ENCODE measurements around the gene C16orf89.
"Not testable (repeated sequence)": the region's sequence is repeated elsewhere in the genome, so short reads cannot be mapped to it uniquely, and the experiment has no call there.

The C16orf89 gene

DNA sequence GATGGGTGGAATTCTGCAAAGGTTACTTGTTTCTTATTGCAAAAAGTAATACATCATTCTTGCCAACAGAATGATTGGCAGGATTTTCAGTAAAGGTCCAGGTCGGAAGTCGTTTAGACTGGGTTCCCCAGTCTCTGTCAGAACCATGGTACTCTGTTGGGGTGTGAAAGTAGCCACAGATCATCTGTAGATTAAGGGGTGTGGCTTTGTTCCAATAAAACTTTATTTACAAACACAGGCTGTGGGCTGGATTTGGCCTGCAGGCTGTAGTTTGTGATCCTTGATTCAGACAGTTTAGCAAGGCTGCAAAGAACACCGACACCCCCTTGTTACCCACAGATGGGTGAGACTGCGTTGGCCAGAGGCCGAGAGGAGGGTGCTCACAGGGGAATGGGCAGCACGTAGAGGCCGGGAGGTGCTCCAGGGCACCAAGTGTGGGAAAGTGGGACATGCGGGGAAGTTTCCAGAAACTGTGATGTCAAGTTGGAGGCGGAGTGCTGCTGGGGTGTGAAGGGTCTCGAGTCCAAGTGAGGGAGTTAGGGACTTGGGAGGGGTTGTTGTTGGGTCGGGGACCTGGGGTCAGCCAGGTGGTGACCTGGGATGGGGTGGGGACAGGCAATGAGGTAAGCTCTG is 18.5 kb upstream of the C16orf89 start:
- DNase-seq = not testable (repeated sequence)

DNA sequence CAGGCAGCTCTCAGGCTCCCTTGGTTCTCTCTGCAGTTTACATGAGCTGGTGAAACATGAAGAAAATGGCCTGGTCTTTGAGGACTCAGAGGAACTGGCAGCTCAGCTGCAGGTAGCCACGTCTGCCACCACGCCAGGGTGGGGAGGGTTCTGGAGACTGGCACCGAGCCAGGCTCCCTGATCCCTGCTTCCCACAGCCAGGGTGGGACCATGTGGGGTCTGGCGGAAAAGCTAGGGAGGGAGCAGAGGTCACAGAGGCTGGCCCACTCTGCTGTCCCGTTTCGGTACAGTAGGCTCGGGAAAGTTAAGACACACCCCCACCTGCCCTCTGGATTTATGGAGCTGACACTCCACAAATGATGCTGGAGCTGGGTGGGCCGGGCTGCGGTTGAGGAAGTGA is 17.9 kb upstream of the C16orf89 start:
- DNase-seq = not testable (repeated sequence)

DNA sequence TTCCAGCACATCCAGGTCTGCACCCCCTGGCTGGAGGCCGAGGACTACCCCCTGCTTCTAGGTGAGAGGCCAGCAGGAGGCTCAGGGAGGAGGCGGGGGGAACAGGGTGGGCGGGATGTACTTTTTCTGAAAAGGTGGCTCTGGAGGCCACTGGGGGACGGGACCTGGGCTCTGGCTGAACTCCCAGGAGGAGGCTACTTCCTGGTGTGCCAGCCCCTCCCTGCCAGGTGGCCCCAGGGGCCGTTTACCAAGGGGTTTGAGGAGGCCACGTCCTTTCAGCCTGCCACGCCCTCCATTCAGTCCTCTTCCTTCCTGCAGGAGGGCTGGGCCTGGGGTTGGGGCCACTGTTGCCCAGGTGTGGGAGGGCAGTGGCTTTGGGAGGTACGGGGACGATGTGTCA is 15.2 kb upstream of the C16orf89 start:
- not testable (repeated sequence) for DNase-seq

DNA sequence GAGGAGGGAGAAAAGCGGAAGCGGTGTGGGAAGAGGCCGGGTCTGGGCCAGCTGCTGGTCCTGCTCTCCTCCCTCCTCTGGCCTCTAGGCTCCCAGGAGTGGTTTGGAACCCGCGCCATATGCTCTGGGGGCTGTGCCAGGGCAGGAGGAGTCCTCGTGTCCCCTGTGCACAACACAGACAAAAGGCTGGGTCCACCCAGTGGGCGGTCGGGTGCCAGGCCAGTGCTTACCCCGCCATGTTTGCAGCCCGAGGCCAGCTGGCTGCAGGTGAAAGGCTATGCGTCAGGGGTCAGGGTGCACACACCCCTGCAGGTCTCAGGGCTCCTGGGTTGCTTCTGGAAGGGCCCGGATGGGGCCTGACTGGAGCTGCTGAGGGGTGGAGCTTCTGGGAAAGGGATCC is 14.7 kb upstream of the C16orf89 start:
- DNase-seq = not testable (repeated sequence)

DNA sequence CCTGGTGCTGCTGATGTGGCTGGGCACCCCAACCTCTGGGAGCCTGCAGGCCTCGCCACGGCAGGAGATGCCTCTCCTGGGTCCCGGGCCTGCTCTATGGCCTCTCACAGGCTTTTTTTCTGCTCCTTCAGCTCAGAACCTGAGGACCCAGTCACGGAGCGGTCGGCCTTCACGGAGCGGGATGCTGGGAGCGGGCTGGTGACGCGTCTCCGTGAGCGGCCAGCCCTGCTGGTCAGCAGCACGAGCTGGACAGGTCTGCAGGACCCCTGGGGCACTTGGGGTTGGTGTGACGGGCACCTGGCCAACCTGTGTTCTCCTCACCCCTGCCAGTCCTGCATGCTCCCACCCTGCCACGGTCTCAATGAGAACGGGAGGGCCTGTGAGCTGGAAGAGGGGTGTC is 12.9 kb upstream of the C16orf89 start:
- DNase-seq = no peak

DNA sequence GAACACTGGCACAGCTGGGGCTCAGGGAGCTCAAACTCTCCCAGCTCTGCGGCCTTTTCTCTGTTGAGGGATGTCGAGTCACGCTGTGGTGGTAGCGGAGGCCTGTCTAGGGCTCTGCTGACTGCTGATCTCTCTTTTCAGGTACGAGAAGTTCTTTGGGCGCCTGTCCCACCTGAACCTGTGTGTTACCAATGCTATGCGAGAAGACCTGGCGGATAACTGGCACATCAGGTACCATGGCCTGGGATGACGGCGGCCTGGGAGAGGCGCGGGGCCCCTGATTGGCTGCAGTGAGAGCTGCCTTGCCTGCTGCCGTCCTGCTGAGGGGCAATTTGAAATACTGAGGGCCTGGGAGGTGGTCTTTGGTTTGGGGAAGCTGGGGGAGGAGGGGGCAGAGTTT is 11.5 kb upstream of the C16orf89 start:
- DNase-seq = no peak

DNA sequence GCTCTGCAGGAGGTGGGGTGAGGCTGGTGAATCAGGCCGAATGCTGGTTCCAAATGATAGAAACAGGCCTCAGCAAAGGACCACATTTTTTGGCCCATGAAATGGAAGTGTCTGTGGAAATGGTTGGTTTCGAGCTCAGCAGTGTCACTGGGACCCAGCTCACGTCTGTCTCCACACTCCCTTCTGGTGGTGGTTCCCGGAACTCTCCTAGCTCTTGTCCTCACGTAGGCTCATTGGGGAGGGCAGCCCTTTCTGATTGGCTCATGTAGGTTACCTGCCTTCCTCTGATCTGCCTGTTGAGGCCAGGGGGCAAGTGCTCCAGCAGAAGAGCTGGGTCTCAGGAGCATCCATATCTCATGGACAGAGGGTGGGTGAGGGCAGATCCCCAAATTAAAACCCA is 9.9 kb upstream of the C16orf89 start:
- DNase-seq = no peak

DNA sequence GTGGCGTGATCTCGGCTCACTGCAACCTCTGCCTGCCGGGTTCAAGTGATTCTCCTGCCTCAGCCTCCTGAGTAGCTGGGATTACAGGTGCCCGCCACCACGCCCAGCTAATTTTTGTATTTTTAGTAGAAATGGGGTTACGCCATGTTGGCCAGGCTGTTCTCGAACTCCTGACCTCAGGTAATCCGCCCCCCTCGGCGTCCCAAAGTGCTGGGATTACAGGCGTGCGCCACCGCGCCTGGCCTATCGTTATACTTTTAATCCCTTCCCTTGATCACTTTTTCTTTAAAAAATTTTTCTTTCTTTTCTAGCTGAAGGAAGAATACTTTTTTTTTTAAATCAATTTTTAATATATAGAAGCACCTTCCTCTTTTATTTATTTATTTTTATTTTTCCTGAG is 8.0 kb upstream of the C16orf89 start:
- DNase-seq = not testable (repeated sequence)

DNA sequence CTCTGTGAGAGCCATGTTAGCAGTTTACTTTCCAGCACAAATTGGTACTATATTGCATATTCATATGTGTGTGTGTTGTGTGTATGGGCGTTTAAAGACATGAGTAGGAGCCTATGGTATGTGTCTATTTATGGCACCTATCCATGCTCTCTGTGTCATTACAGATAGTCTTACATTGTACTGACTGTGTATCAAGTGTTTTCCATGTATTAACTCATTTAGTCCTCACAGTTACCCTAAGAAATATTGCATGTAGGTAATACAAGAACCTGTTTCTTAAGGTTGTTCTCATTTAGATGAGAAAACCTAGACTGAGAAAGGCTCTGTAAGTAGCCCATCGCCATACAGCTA is 7.5 kb upstream of the C16orf89 start:
- DNase-seq = no peak

DNA sequence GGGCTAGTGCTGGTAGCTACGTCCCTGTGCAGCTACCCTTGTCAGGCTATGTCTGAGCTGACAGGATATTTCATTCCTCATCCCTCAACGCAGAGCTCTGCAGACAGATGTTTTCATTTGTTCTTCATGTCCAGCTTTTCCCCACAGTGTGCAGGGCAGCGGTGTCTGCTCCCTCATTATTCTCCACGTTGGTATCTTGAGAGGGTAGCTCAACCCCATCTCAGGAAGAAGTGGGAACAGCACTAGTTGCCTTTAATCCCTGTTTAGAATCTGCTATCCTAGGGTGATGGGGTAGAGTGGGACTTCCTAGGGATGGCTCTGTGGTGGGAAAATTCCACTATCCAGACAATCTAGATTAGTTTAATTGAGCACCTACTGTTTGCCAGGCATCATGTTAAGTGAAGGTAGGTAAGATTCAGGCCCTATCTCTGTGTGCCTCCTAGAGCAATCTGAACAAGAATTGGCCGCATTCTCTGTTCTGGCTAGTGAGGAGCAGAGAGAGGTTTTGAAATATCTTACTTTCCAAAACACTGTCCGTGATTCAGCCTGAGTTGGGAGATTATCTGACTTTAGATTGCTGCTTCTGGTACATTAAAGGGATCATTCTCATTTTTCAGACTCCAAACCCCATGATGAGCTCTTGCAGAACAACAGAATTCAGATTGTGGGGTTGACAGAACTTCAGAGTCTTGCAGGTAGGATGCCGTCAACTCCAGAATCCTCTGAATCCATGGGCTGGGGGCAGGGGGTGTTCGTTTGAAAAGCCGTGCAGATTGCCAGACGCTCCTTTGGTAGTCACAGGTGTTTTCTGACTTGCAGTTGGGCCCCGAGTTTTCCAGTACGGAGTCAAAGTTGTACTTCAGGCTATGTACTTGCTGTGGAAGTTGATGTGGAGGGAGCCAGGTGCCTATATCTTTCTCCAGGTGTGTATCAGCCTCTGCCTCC is 6.8 kb upstream of the C16orf89 start:
- DNase-seq = no peak

DNA sequence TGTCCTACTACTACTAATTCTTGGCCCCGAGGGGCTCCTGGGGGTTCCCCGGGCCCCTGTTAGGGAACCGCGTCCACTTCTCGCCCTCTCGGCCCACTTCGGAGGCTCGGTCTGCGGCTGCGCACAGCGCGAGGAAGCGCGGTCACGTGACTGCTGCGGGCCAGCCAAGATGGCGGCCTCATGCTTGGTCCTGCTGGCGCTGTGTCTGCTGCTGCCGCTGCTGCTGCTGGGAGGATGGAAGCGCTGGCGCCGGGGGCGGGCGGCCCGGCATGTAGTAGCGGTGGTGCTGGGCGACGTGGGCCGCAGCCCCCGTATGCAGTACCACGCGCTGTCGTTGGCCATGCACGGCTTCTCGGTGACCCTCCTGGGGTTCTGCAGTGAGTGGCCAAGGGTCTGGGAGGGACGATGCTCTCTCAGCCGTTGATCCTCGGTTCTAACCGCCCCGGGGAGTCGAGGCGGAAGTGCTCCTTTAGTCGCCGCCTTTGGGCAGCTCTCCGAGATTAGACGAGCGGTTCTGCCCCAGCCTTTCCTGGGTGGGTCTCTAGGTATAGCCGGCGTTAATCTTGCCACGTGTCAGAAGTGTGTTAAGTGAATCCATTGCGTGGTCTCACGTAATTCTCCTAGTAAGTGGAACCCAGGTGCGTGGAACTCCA is 6.1 kb upstream of the C16orf89 start, which contains the start of gene ALG1:
Gene ALG1, plus strand, starts transcription at position 163 of the 653 bp plus-strand sequence. Its CDS starts 7 bp downstream, at position 170.
- DNase-seq = peak; percentile 95

DNA sequence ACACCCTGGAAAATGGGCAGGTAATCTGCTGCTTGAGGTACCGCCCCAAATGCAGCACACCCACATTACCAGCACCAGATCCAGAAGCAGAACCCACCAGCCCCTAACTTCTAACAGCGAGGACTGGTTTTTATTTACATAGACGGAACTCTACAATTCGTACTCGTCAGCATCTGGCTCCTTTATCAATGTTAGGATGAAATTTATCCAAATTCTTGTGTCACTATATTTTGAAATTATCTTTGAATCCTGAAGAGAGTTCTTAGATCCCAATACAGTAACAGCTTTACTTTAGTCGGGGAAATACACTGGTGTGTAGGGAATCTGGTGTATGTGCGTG is 5.6 kb upstream of the C16orf89 start:
- DNase-seq = no peak

DNA sequence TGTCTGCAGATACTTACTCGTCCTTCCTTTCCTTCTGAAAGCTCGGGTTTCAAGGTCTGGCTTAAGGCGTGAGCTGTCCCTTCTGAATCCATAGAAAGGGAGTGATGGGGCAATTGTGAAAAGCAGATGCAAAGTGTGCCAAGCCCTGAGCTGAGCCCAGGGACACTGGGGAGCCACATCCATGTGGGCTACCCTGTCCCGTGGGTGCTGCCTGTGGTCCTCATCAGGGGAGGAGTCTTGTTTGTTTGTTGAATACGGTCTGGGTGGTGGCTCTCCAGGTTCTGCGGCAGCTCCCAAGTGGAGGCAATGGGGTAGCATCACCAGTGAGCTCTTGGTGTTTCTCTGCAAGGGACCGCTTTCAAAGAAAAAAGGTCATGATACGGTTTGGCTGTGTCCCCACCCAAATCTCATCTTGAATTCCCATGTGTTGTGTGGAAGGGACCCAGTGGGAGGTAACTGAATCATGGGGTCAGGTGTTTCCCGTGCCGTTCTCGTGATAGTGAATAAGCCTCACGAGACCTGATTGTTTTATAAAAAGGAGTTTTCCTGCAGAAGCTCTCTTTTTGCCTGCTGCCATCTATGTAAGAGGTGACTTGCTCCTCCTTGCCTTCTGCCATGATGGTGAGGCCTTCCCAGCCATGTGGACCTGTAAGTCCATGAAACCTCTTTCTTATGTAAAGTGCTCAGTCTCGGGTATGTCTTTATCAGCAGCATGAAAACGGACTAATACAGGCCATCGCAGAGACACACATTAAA is 4.9 kb upstream of the C16orf89 start:
- DNase-seq = no peak

DNA sequence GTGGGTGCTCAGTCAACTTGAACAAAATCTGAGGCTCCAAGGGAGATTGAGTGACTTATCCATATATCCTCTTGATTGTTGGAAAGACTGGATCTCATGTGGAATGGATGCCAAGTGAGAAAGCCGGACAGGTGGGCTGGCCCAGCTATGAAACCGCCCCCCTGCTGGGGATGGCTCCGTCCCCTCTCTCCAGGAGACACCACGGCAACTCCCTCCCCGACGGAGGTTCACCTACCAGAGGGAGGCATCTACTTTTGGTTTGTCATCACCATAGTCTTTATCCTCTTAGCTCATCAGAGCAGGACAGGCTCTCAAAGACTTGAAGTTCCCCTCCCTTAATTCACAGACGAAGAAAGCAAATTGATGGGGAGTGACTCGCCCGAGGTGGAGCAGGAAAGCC is 4.1 kb upstream of the C16orf89 start:
- DNase-seq = no peak

DNA sequence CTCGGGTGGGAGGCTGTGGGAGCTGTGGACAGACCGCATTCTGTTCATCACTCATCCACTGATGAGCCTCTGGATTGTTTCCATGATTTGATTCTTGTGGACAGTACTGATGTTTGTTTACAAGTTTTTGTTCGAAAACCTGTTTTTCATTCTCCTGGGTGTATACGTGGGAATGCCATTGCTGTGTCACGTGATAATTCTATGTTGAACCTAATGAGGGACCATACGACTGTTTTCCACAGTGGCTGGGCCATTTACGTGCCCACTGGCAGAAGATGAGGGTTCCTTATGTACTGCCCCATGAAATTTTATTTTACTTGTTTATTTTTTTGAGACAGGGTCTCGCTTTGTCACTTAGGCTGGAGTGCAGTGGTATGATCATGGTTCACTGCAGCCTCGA is 3.3 kb upstream of the C16orf89 start:
- no peak for DNase-seq

DNA sequence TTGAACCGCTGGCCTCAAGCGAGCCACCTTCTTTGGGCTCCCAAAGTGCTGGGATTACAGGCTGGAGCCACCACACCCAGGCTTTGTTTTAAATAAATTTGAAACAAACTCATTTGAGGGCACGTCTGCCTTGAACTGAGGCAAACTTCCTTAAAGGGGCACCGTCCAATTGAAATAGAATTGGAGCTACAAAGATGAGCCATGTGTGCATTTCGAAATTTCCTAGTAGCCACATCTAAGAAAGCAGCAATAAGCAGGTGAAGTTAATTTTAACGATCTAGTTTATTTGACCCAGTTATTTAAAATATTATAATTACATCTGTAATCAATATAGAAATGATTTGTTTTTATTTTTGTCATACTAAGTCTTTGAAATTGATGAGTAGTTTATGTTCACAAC is 755 bp upstream of the C16orf89 start:
- DNase-seq = no peak

DNA sequence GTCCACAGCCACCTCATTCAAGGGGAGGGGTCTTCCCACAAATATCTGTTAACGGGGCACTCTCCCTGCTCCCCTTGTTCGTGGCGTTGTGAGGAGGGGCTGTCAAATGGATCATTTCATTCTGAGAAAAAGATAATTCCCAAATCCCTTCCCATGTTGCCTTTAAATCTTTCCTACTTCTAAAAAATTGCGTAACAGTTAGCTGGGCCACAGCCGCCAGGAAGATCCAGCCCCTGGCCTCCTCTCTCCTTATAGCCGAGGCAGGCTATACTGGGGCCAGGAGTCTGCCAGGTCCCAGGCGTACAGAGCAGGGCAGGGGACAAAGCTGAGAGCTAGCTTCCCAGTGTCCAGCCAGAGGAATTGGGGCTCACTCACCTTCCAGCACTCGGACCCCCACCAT is 430 bp downstream of the C16orf89 start:
- no peak for DNase-seq

DNA sequence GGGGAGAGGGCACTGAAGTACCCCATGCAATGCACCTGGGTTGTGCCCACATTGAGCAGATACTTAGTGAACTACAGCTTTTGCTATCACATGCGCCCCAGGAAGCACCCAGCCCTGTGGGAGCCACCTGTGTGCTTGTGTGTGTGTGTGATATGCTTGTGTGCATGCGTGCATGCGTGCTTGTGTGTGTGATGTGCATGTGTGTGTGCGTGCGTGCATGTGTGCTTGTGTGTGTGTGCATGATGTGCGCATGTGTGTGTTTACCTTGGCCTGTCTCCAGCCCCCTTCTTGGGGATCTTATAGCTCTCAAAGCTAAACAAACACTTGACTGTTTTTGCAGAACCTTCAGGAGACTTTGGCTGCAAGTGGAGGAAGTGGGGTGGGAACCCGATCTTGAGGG is 841 bp downstream of the C16orf89 start:
- peak; percentile 32 for DNase-seq

DNA sequence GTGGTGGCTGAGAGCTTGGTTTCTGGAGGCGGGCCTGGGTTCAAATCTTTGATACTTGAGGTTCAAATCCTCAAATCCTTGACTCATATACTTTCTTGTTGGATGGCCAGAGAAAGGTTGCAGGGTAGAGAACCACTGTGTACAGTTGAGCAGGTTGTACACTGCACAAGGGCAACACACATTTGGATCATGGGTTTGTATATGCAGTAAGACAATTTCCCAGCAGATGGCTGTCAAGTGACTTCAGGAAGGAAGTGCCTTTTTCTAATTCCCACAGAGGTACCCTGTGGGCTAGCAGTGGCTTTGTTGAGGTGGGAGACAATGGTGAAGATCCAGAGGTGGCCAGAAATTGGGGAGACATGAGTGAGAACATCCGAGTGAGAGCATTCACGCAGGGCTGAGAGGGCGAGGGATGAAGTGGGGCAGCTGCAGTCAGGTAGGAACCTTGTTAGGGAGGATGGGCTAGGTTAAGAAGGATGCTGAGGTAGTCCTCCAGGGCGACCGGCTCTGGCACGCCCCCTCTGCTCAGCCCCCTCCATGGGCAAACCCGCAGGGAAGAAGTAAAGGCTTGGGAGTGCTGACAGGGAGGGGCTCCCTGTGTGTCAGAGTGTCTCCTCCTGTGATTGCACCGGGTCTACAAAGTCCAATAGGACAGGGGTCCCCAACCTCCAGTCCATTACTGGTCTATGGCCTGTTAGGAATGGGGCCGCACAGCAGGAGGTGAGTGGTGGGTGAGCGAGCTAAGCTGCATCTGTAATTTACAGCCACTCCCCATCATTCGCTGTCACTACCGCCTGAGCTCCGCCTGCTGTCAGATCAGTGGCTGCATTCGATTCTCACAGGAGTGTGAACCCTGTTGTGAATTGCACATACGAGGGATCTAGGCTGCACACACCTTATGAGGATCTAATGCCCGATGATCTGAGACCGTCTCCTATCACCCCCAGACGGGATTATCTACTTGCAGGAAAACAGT is 2.7 kb downstream of the C16orf89 start:
- no peak for DNase-seq

DNA sequence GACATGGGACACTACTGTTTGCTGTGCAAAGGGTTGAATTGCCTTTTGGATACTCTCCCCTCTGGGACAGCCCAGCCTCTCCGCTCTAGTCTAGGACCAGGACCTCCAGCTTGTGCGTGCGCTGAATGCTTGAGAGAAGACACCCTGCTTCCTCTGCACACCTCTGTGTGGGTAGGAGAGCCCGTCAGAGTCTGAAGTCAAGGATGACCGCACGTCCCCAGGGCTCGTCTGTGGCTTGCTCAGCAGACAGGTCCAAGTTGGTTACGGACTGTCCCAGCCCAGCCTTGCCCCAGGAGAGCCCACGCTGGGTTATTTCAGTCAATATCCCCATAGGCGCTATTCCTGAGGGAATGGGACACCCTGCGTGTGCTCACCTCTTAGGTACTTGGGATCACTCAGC is 3.7 kb downstream of the C16orf89 start:
- DNase-seq = no peak

DNA sequence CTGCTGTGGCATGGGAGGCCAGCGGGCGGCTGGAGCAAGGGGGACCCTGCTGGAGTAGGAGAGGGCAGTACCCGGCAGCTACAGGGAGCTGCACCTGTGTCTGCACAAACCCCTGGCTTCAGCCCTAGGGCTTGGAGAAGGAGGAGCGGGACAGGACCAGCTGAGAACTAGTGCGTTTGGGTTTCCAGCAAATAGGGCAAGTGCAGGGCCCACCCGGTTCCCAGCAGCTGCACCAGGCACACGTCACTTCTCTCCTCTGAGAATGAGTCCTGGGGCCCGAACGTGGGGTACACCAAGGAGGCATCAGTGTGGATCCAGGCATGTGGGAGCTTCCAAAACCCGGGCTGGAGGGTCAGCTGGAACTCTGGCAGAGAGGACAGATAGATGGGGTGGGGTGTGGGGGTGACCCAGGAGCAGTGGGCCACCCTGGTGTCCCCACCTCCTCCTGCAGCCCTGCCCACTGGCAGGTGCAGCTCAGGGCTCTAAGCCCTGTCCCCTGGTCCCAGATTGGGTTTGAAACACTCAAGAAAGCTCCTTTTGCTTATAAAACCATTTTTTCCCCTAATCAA is 5.6 kb downstream of the C16orf89 start:
- no peak for DNase-seq
